HG03378 (cell line): ENCODE results near the gene SLC28A1.
"Not testable (repeated sequence)": the region's sequence is repeated elsewhere in the genome, so short reads cannot be mapped to it uniquely, and the experiment has no call there.

Experiments
- ATAC-seq: cut with Tn5 transposase; IDR thresholded peaks from one replicate; pipeline ENCODE4 v1.9.1; 2021; ENCODE audit warnings: mild to moderate bottlenecking, moderate library complexity; ENCODE audit not compliant: unreplicated experiment

The SLC28A1 gene

DNA sequence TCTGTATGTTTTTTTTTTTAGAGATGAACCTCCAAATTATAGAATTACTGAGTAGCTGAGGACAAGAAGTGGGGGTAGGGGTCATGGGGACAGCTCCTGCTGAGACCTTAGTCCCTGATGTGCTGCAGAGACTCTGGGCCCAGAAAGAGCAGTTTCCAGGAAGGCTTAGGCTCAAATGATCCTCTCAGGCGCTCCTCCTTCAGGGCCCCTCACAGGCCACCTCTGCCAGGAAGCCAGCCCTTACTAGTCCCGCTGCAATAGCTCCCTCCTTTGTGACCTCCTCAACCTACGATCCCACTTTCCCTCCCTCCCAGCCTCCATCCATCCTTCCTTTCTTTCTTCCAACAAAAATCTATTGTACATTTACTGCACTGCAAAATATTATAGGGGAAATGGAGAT, 24.6 kb downstream of the SLC28A1 start:
- ATAC-seq = no peak

GRCh38 chr15:84909782-84910181, 25.3 kb downstream of the SLC28A1 start:
- no peak for ATAC-seq

DNA sequence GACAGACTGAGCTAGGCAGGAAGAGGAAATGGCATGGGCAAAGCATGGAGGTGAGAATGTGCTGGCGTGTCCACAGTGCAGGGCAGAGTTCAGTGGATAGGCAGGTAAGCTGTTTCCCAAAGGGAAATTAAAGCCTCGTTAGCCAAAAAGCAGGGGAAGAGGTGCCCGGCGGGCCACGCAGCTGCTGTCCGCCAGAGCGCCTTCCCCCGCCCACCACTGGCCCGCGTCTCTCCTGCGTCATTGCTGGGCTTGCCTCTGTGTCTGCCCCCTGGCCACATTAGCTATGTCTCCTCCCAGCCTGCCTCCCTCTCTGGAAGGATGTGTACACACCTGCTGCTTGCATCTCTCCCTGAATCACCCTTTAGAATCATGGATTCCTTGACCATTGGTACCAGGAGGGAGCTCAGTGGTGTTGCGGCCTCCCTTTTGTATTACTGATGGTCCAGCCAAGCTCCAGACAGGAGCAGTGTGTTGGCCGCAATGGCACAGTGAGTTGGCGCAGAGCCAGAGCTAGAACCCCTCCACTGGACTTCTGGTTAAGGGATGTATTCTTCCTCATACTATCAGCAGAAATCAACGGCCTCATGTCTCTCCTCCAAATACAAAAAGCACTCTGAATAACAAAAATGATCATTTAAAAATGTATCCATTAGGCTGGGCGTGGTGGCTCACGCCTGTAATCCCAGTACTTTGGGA, 26.6 kb downstream of the SLC28A1 start:
- no peak for ATAC-seq

DNA sequence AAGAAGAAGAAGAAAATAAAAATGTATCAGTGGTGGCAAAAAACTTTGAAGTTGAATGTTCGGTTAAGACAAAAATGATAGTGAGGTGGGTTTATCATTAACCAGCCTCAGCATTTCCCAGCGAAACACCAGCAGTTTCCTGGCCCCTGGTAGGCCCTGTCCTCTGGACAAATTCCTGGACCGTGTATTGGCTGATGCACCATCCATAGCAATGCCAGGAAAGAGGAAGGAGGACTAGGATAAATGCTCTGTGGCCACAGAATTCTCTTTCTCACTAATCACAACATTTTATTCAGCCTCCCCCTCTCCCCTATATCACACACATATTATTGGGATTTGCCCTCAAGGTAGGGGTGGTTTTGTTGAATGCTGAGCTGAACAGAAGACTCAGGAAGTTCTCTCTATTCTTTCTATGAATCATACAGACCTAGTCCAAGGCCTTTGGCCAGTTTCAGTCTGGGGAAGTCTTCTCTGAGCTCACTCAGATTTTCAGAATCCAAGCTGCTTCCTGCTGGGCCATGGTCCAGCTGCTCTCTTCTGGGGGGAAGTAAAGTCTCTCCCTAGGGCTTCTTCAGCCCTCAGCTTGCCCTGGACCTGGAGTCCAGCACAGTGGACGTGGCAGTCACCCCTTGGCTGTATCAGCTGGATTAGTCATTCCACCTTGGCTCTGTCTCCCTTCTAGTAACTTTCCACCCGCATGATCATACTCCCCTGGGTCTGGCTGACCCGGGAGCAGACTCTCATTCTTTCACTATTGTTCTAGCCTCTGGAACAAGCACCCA, 27.6 kb downstream of the SLC28A1 start:
- no peak for ATAC-seq

DNA sequence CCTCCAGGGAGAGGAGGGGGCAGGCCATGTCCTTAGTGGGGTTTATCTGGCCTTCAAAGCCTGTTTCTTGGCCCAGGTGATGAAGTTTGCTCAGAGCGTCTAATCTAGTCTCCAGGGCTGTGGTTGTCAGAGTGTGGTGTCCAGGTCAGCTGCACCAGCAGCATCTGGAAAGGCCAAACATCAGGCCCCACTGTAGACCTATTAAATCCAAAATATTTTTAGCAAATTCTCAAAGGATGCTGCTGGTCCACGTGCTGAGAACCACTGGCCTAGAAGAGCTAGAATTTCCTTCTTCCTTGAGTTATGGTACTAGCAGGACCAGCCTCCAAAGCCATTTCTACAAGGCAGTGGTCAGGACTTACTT, 28.9 kb downstream of the SLC28A1 start:
- ATAC-seq = no peak

DNA sequence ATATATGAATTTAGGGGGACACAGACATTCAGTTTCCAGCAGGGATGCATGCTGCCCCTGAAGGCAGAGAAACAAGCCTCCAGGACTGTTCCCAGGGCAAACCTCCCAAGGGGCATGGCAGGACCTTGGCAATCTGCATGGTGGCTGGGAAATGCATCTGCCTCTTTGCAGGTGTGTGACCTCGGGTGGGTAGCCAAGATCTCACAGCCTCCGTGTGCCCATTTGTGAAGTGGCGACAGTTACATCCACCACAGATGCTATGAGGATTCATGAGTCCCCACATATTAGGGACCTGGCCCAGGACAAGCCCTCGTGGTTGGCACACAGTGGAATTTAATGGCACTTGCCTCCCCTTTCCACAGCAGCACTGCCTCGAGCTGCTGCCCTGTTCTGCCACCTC, 29.9 kb downstream of the SLC28A1 start:
- no peak for ATAC-seq

DNA sequence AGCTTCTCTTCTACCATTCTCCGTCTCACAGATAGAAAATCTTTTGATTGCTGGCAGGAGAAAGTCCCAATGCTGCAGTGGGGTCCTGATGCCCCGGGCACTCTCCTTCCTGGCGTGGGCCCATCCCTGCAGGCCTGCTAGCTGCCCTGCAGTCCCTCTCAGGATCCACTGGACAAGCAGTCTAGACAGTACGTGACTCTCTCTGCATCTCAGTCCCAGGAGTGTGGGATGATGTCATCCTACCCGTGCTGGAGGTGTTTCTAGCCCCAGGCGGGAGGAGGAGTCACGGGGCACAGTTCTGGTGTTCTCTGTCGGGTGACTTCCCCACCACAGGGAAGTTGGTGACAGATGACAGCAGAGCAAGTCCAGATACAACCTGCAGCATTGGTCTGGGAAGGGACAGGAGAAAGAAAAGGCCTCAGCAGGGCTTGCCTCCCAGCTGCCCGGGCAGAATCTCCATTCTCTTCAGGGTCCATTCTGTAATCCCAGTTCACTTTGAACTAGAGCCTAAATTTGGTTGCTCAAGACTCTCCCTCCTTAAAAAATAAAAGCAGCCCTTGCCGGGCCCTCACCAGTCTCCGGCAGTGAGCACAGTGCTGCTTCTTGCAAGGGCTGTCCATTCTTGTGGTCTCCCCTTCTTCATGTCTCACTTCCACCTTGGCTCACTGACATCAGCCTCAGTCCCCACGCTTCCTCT, 30.6 kb downstream of the SLC28A1 start:
- peak; percentile 92 for ATAC-seq

- no peak for ATAC-seq
Observed at GRCh38 chr15:84915606-84915958, 31.1 kb downstream of the SLC28A1 start.

GRCh38 chr15:84917452-84917851, 33.0 kb downstream of the SLC28A1 start:
- no peak for ATAC-seq

- ATAC-seq = no peak
Observed at GRCh38 chr15:84919106-84919667, 34.7 kb downstream of the SLC28A1 start.

GRCh38 chr15:84921121-84921520, 36.7 kb downstream of the SLC28A1 start:
- no peak for ATAC-seq

DNA sequence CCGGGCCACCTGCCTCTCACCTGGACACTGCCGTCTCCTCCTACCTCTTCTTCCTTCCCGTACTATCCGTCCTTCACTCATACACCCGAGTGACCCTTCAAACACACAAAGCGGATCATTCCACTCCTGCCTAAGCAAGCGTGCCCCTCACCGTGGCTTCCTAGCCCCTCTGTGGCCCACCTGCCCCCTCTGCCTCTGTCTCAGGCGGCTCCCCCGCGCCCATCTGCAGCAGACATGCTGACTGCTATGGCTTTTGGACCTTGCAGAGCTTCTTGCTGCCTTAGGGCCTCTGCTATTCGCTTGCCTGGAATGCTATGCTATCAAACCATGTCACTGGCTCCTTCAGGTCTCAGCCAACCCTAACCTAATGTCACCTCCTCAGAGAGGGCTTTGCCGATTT, 38.1 kb downstream of the SLC28A1 start:
- no peak for ATAC-seq

DNA sequence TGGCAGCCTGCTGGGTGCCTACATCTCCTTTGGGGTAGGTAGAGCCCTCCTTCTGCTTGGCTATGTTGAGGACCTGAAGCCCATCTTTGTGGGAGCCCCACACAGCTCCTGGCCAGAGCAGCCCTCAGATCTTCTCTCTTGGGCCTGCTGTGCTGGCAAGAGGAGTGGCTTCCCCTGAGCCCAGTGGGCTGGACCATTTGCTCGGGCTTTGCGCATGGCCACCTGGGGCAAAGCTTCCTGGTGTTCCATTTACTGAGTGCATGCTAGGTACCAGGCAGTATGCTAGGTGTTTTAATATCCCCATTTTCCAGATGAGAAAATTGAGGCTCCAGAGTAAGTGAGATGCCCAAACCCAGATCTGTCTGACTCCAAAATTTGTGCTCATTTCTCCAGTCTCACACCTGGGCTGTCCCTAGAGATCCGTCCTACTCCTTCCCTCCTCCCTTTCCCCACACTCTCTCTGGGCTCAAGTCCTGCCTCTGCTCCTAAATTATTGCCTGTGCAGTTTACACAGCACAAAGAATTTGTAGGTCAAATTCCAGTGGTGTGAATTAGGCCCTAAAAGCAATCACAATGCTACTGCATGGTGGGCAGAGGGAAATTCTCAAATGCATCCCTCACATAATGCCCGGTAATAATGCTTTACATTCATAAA, 39.7 kb downstream of the SLC28A1 start:
- no peak for ATAC-seq

- not testable (repeated sequence) for ATAC-seq
Observed at GRCh38 chr15:84924821-84925569, 40.5 kb downstream of the SLC28A1 start.

- ATAC-seq = no peak
Observed at GRCh38 chr15:84925906-84926305, 41.4 kb downstream of the SLC28A1 start.

DNA sequence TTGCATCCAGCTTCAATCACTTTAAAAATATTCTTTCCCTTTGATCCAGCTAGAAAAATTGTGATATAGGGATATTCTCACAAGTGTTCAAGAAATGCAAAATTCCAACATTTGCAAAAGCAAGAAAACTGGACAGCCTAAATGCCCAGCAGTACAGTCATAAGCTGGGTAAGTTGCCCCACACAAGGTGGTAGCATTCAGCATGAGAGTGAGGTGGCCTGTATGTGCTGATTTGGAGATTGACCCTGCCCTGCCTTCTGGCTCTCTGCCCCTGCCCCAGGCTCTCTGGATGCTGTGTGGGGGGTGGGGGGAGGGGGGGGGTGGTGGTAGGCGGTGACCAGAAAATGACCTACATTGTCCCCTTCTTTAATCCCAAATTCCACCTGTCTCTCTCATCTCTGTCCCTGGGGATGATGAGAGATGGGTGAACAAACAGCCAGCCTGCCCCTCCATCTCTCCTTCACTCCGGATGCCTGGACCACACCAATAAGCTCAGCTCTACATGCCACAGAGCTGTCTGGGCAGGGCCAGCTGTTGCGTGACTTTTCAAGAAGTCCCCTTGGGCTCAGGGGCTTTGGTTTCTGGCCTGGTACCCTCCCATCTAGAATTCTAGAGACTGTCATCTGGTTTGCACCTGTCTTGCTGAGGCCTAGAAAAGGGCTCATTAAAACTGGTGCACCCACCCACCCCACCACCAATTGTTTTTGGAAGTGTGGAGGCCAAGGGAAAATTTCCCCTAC, 42.2 kb downstream of the SLC28A1 start:
- no peak for ATAC-seq

- ATAC-seq = no peak
Observed at GRCh38 chr15:84928843-84929168, 44.3 kb downstream of the SLC28A1 start.

GRCh38 chr15:84929795-84930603, 45.5 kb downstream of the SLC28A1 start:
- no peak for ATAC-seq
